ENCODE data around the gene TIMM29. TPM values are rescaled to one million over a fixed set of nuclear protein-coding genes. Genes with fewer than 3 reads are reported as not detected.

Gene TIMM29
- total and polyA plus RNA-seq, 5 donors from 2014 or later = 21.8 to 38.3 (median 31.7) TPM

DNA sequence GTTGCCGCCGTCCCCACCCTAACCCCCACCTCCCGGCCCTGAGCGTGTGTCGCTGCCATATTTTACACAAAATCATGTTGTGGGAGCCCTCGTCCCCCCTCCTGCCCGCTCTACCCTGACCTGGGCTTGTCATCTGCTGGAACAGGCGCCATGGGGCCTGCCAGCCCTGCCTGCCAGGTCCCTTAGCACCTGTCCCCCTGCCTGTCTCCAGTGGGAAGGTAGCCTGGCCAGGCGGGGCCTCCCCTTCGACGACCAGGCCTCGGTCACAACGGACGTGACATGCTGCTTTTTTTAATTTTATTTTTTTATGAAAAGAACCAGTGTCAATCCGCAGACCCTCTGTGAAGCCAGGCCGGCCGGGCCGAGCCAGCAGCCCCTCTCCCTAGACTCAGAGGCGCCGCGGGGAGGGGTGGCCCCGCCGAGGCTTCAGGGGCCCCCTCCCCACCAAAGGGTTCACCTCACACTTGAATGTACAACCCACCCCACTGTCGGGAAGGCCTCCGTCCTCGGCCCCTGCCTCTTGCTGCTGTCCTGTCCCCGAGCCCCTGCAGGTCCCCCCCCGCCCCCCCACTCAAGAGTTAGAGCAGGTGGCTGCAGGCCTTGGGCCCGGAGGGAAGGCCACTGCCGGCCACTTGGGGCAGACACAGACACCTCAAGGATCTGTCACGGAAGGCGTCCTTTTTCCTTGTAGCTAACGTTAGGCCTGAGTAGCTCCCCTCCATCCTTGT lies 6.5 kb upstream of the TIMM29 start:
- peak overlapping the region in 1 of 3 donors; percentile 46 for H3K27ac Mint-ChIP-seq

DNA sequence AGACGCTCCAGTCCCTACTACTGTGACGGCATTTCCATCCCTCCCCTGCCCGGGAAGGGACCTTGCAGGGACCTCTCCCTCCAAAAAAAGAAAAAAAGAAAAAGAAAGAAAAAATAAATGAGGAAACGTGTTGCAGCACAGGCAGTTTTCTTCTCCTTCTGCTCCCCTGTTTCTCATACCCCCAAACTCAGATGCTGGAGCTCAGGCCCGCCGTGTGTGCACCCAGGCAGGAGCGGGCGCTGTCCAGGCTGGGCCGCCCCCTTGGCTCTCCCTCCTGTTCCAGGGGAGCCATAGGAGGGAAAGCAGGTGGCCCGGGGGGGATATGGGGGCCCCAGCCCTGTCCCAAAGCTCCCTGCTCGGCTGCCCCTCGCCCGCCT lies 6.0 kb upstream of the TIMM29 start:
- peaks cover 7% of the 10 kb centered on the region for H3K36me3 ChIP-seq (ENCODE audit: control insufficient read depth, insufficient read depth, low read length)
- Mint-ChIP-seq H3K4me1 (peaks cover 0 to 5% (median 2%) of the 10 kb centered on the region in 4 donors), H3K4me3 (peak overlapping the region in 1 of 4 donors; percentile 47), H3K27me3 (no peaks in the 10 kb centered on the region), H3K9me3 (no peaks in the 10 kb centered on the region), H3K27ac (peak overlapping the region in 1 of 3 donors; percentile 46), H3K36me3 (peaks cover 8% of the 10 kb centered on the region)
- no peaks in the 10 kb centered on the region for H3K27me3 ChIP-seq (ENCODE audit: control insufficient read depth, insufficient read depth, low read length)
- H3K9me3 ChIP-seq (ENCODE audit: control insufficient read depth in 2 of 2, low read length in 2 of 2) = no peaks in the 10 kb centered on the region
- DNase-seq = no peak
- H3K4me3 ChIP-seq (ENCODE audit: low read depth, low read length) = no peak overlapping the region
- no peak overlapping the region for H3K27ac ChIP-seq (ENCODE audit: insufficient read depth, low read length, poor library complexity, severe bottlenecking)
- no peak for ATAC-seq (ENCODE audit: low read depth in 2 of 2)
- peaks cover 2% of the 10 kb centered on the region for H3K4me1 ChIP-seq (ENCODE audit: control insufficient read depth, insufficient read depth, low read length, poor library complexity, severe bottlenecking)

More for the DNA sequence above, 6.5 kb upstream of the TIMM29 start:
- H3K36me3 ChIP-seq (ENCODE audit: control insufficient read depth, insufficient read depth, low read length) = peaks cover 7% of the 10 kb centered on the region
- no peaks in the 10 kb centered on the region for H3K9me3 ChIP-seq (ENCODE audit: control insufficient read depth in 2 of 2, low read length in 2 of 2)
- H3K4me1 Mint-ChIP-seq = peaks cover 0 to under 1% (median 0%) of the 10 kb centered on the region in 4 donors
- no peaks in the 10 kb centered on the region for H3K9me3 Mint-ChIP-seq
- DNase-seq = no peak
- no peak for ATAC-seq (ENCODE audit: low read depth in 2 of 2)
- no peaks in the 10 kb centered on the region for H3K27me3 Mint-ChIP-seq
- no peaks in the 10 kb centered on the region for H3K4me1 ChIP-seq (ENCODE audit: control insufficient read depth, insufficient read depth, low read length, poor library complexity, severe bottlenecking)
- H3K27ac ChIP-seq (ENCODE audit: insufficient read depth, low read length, poor library complexity, severe bottlenecking) = no peak overlapping the region
- H3K27me3 ChIP-seq (ENCODE audit: control insufficient read depth, insufficient read depth, low read length) = no peaks in the 10 kb centered on the region
- no peak overlapping the region for H3K4me3 ChIP-seq (ENCODE audit: low read depth, low read length)
- H3K4me3 Mint-ChIP-seq = no peak overlapping the region
- peaks cover 8% of the 10 kb centered on the region for H3K36me3 Mint-ChIP-seq

DNA sequence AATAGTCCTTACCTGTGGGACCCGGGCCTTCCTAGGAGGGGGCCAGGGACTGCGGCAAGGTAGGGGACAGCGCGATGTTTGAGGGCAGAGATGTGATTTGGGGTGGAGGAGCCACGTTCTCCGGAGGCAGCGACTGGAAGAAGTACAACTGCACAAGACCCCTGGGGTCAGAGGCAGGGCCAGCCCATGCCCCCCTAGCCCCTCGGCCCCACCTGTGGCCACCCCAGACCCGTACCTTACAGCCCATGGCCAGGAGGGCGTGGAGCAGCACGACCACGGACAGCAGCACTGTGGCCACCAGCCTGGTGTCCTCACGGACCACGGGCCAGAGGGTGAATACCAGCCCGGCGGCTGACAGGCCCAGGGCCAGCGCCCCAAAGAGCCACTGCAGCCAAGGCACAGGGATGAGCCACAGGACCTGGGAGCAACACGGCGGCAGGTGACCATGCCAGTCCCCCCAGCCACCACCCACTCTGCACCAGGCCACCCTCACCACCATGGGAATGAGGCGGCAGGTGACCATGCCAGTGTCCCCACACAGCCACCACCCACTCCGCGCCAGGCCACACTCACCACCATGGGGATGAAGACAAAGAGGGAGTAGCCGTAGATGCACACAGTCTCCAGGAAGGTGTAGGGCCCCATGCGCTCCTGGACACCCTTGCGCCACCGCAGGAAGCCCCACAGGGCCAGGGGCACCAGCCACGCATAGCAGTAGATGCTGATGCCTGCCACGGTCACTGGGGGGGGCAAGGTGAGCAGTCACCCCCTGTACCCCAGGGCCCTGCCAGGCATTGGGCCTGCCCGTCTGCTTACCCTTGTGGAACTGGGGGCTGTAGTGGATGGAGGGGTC lies 5.1 kb upstream of the TIMM29 start:
- H3K4me1 Mint-ChIP-seq = peaks cover 0 to 11% (median 4%) of the 10 kb centered on the region in 4 donors
- H3K27ac Mint-ChIP-seq = peak overlapping the region in 1 of 3 donors; percentile 74
- DNase-seq (no peak), ATAC-seq (ENCODE audit: low read depth in 2 of 2) (no peak)
- Histone ChIP-seq H3K27me3 (ENCODE audit: control insufficient read depth, insufficient read depth, low read length) (no peaks in the 10 kb centered on the region), H3K4me3 (ENCODE audit: low read depth, low read length) (no peak overlapping the region), H3K9me3 (ENCODE audit: control insufficient read depth in 2 of 2, low read length in 2 of 2) (no peaks in the 10 kb centered on the region), H3K27ac (ENCODE audit: insufficient read depth, low read length, poor library complexity, severe bottlenecking) (no peak overlapping the region), H3K36me3 (ENCODE audit: control insufficient read depth, insufficient read depth, low read length) (peaks cover 7% of the 10 kb centered on the region), H3K4me1 (ENCODE audit: control insufficient read depth, insufficient read depth, low read length, poor library complexity, severe bottlenecking) (peaks cover 9% of the 10 kb centered on the region)
- no peaks in the 10 kb centered on the region for H3K27me3 Mint-ChIP-seq
- peaks cover 8% of the 10 kb centered on the region for H3K36me3 Mint-ChIP-seq
- H3K4me3 Mint-ChIP-seq = peak overlapping the region in 1 of 4 donors; percentile 47
- H3K9me3 Mint-ChIP-seq = no peaks in the 10 kb centered on the region

DNA sequence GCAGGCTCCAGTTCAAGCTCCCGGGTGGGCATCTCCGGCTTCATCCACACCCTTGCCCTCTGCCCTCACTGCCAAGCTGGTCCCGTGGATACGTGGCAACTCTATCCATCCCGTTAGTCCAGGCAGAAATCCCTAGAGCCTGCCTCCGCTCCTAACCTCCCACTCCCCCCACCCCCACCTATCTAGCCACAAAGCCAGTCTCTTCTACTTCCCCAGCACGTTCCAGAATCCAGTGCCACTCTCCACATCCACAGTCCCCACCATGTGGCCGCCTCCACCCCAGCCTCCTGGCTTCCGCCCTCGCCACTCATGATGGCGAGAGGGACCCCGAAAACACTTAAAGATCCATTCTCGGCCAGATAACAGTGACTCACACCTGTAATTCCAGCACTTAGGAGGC lies 4.0 kb upstream of the TIMM29 start:
- no peak for DNase-seq
- H3K27me3 Mint-ChIP-seq = no peaks in the 10 kb centered on the region
- H3K9me3 ChIP-seq (ENCODE audit: control insufficient read depth in 2 of 2, low read length in 2 of 2) = no peaks in the 10 kb centered on the region
- H3K27me3 ChIP-seq (ENCODE audit: control insufficient read depth, insufficient read depth, low read length) = no peaks in the 10 kb centered on the region
- no peak overlapping the region for H3K27ac ChIP-seq (ENCODE audit: insufficient read depth, low read length, poor library complexity, severe bottlenecking)
- H3K36me3 Mint-ChIP-seq = peaks cover 4% of the 10 kb centered on the region
- no peaks in the 10 kb centered on the region for H3K9me3 Mint-ChIP-seq
- no peak overlapping the region for H3K27ac Mint-ChIP-seq
- H3K36me3 ChIP-seq (ENCODE audit: control insufficient read depth, insufficient read depth, low read length) = peaks cover 7% of the 10 kb centered on the region
- no peak overlapping the region for H3K4me3 ChIP-seq (ENCODE audit: low read depth, low read length)
- ATAC-seq (ENCODE audit: low read depth in 2 of 2) = no peak
- H3K4me1 ChIP-seq (ENCODE audit: control insufficient read depth, insufficient read depth, low read length, poor library complexity, severe bottlenecking) = peaks cover 14% of the 10 kb centered on the region
- peaks cover 0 to 17% (median 6%) of the 10 kb centered on the region in 4 donors for H3K4me1 Mint-ChIP-seq
- H3K4me3 Mint-ChIP-seq = peak overlapping the region in 2 of 4 donors; percentile 15 to 32

DNA sequence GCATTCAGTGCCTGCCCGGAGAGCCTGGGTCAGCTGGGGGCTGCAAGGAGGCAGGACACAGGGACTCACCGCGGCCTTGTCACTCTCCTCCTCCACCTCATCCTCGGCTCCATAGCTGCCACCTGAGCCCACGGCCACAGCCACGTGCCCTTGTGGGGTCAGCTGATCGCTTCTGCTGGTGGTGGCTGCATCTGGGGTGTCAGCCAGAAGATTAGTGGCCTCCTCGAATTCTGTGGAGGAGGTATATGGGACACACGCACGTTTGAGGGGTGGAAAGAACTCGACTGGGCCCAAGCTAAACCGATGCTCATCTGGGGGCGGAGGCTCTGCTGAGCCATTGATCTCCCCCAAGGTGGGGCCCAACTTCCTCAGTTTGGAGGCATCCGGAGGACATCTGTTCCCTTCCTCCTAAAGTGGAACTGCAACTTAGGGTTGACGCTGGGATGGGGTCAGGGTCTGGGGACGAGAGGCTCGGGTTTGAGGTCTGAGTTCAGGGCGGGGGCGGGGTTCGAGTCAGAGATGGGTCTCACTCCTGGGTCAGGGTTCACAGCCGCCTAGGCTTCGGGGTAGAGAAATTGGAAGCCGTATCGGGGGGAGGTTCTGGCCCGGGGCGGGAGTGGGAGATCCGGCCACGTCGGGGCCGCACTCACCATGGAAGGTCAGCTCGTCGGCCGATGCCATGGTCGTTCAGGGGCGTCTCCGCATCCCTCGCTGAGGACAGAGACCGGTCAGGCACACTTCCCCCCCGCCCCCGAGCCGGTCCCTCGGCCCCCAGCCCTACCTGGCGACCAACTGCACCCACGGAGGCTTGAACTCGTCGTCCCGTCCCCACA lies 665 bp upstream of the TIMM29 start:
- peak overlapping the region; percentile 91 to 98 (median 95) for H3K4me3 Mint-ChIP-seq
- ATAC-seq (ENCODE audit: low read depth in 2 of 2) (peak in 1 of 2 donors; percentile 2), DNase-seq (peak in 1 of 3 donors; percentile 25)
- peaks cover 24% of the 10 kb centered on the region for H3K4me1 ChIP-seq (ENCODE audit: control insufficient read depth, insufficient read depth, low read length, poor library complexity, severe bottlenecking)
- H3K27ac Mint-ChIP-seq = peak overlapping the region; percentile 75 to 97 (median 85)
- no peaks in the 10 kb centered on the region for H3K27me3 Mint-ChIP-seq
- no peaks in the 10 kb centered on the region for H3K27me3 ChIP-seq (ENCODE audit: control insufficient read depth, insufficient read depth, low read length)
- peak overlapping the region; percentile 76 for H3K27ac ChIP-seq (ENCODE audit: insufficient read depth, low read length, poor library complexity, severe bottlenecking)
- H3K9me3 Mint-ChIP-seq = no peaks in the 10 kb centered on the region
- H3K36me3 Mint-ChIP-seq = peaks cover 4% of the 10 kb centered on the region
- H3K4me3 ChIP-seq (ENCODE audit: low read depth, low read length) = peak overlapping the region; percentile 44
- peaks cover 0 to 36% (median 8%) of the 10 kb centered on the region in 4 donors for H3K4me1 Mint-ChIP-seq
- H3K36me3 ChIP-seq (ENCODE audit: control insufficient read depth, insufficient read depth, low read length) = peaks cover 7% of the 10 kb centered on the region
- H3K9me3 ChIP-seq (ENCODE audit: control insufficient read depth in 2 of 2, low read length in 2 of 2) = no peaks in the 10 kb centered on the region

DNA sequence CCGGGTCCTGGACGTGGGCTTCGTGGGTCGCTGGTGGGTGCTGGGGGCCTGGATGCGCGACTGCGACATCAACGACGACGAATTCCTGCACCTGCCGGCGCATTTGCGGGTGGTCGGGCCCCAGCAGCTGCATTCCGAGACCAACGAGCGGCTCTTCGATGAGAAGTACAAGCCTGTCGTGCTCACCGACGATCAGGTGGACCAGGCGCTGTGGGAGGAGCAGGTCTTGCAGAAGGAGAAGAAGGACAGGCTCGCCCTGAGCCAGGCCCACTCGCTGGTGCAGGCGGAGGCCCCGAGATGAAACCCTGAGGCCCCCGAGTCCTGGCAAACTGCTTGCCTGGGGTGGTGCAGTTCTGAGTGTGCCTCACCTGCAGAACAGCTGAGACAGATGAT lies 787 bp downstream of the TIMM29 start:
- peaks cover 0 to 36% (median 8%) of the 10 kb centered on the region in 4 donors for H3K4me1 Mint-ChIP-seq
- no peak for DNase-seq
- H3K9me3 ChIP-seq (ENCODE audit: control insufficient read depth in 2 of 2, low read length in 2 of 2) = no peaks in the 10 kb centered on the region
- H3K4me3 ChIP-seq (ENCODE audit: low read depth, low read length) = peak overlapping the region; percentile 34
- peaks cover 4% of the 10 kb centered on the region for H3K36me3 Mint-ChIP-seq
- no peak for ATAC-seq (ENCODE audit: low read depth in 2 of 2)
- H3K27me3 Mint-ChIP-seq = no peaks in the 10 kb centered on the region
- no peaks in the 10 kb centered on the region for H3K9me3 Mint-ChIP-seq
- H3K4me3 Mint-ChIP-seq = peak overlapping the region; percentile 91 to 96 (median 93)
- H3K36me3 ChIP-seq (ENCODE audit: control insufficient read depth, insufficient read depth, low read length) = peaks cover 2% of the 10 kb centered on the region
- peak overlapping the region; percentile 76 for H3K27ac ChIP-seq (ENCODE audit: insufficient read depth, low read length, poor library complexity, severe bottlenecking)
- peaks cover 24% of the 10 kb centered on the region for H3K4me1 ChIP-seq (ENCODE audit: control insufficient read depth, insufficient read depth, low read length, poor library complexity, severe bottlenecking)
- peak overlapping the region in 2 of 3 donors; percentile 23 to 51 for H3K27ac Mint-ChIP-seq
- no peaks in the 10 kb centered on the region for H3K27me3 ChIP-seq (ENCODE audit: control insufficient read depth, insufficient read depth, low read length)

DNA sequence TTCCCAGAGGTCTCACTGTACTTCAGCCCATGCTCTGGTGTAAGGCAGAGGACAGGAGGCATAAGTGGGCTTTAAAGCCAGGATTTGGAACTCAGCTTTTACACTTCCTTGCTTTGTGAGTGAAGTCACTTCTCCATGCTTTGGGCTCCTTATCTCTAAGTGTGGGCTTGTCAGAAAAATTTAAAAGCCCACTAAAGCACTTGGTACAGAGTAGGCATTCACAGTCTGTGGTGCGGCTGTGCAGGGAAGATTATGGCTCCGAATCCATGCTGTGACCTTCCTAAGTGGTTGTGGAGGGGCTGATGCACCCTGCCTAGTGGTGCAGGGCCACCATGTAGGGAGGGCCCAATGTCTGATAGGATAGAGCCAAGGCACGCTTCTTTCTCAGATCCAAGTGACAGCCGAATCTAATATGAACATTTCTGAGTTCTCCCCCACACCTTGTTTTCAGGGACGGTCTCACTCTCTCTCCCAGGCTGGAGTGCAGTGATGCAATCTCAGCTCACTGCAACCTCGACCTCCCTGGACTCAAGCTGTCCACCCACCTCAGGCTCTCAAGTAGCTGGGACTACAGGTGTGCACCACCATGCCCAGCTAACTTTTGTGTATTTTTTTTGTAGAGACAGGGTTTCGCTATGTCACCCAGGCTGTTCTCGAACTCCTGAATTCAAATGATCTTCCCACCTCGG lies 6.9 kb downstream of the TIMM29 start:
- no peak overlapping the region for H3K4me3 Mint-ChIP-seq

More for the DNA sequence above, 6.9 kb downstream of the TIMM29 start:
- Histone ChIP-seq H3K9me3 (ENCODE audit: control insufficient read depth in 2 of 2, low read length in 2 of 2) (no peaks in the 10 kb centered on the region), H3K4me3 (ENCODE audit: low read depth, low read length) (no peak overlapping the region), H3K27me3 (ENCODE audit: control insufficient read depth, insufficient read depth, low read length) (no peaks in the 10 kb centered on the region), H3K4me1 (ENCODE audit: control insufficient read depth, insufficient read depth, low read length, poor library complexity, severe bottlenecking) (peaks cover under 1% of the 10 kb centered on the region), H3K36me3 (ENCODE audit: control insufficient read depth, insufficient read depth, low read length) (peaks cover 2% of the 10 kb centered on the region), H3K27ac (ENCODE audit: insufficient read depth, low read length, poor library complexity, severe bottlenecking) (no peak overlapping the region)
- H3K36me3 Mint-ChIP-seq = peaks cover 3% of the 10 kb centered on the region
- DNase-seq = no peak
- H3K4me1 Mint-ChIP-seq = peaks cover 0 to 16% (median 7%) of the 10 kb centered on the region in 4 donors
- no peaks in the 10 kb centered on the region for H3K27me3 Mint-ChIP-seq
- ATAC-seq (ENCODE audit: low read depth in 2 of 2) = no peak
- peak overlapping the region in 1 of 3 donors; percentile 52 for H3K27ac Mint-ChIP-seq
- H3K9me3 Mint-ChIP-seq = no peaks in the 10 kb centered on the region

Measured in CD4-positive, CD25-positive, alpha-beta regulatory T cell (primary cell).